Adrenal gland (tissue), 5 donors: ENCODE data around the gene TAOK2.
A peak's percentile ranks its signal among the peaks of the same experiment; 100 is the strongest.

Experiments
- CTCF ChIP-seq, 6 experiments: fragments of 450-650 bp in 4 of 6; fragments of 200-600 bp in 2 of 6; sonication (generic) in 1 of 6; IDR thresholded peaks; 1 replicate in 5 of 6; 2 replicates in 1 of 6; pipeline versions ENCODE4 v1.5.1 to v1.8.0; 2016 to 2021; ENCODE audit warnings: antibody characterized with exemption in 6 of 6, mild to moderate bottlenecking in 2 of 6, moderate library complexity in 1 of 6
- POLR2A ChIP-seq, 2 donors: fragments of 450-650 bp; IDR thresholded peaks; one replicate each; pipeline ENCODE4 v1.6.1; 2017; ENCODE audit warnings: antibody characterized with exemption in 2 of 2, mild to moderate bottlenecking in 2 of 2, moderate library complexity in 1 of 2
- donor health status: DM: no; HTN: no; CAD: no.

GRCh38 chr16:29961479-29962343, 12.0 kb upstream of the TAOK2 start, which contains the start of gene TMEM219:
- TF ChIP-seq CTCF (IDR thresholded peaks at IDR 0.05) (peak; percentile 9 to 83 (median 64)), POLR2A (IDR thresholded peaks at IDR 0.05) (peak; percentile 33 to 61)
